Endothelial cell of umbilical vein (primary cell): Measurements from ENCODE around the gene MECR.

Source experiments
- EZH2 ChIP-seq: IDR thresholded peaks from 2 replicates; pipeline ENCODE4 v1.6.1; 2012; ENCODE audit warnings: borderline replicate concordance, low read depth, mild to moderate bottlenecking, moderate library complexity, low read length, inconsistent platforms; ENCODE audit not compliant: severe bottlenecking
- JUN ChIP-seq: IDR thresholded peaks from 2 replicates; pipeline ENCODE4 v1.6.1; 2011; ENCODE audit warnings: borderline replicate concordance, low read depth; ENCODE audit not compliant: insufficient read length, insufficient read depth
- POLR2A ChIP-seq: IDR thresholded peaks from 2 replicates; pipeline ENCODE4 v1.6.1; 2012; ENCODE audit warnings: low read depth, mild to moderate bottlenecking, control low read depth, low read length
- POLR2AphosphoS5 ChIP-seq: IDR thresholded peaks from 2 replicates; pipeline ENCODE4 v1.6.1; 2012; ENCODE audit warnings: low read depth, mild to moderate bottlenecking, control low read depth, low read length, moderate library complexity; ENCODE audit not compliant: insufficient read depth
- TF ChIP-seq, protein P1 (sequence below), 2 donors: IDR thresholded peaks; 1 replicate in 1 of 2; 2 replicates in 1 of 2; pipeline ENCODE4 v1.5.1; 2011; ENCODE audit warnings: low read length in 2 of 2, mild to moderate bottlenecking in 2 of 2, moderate library complexity in 2 of 2, control low read depth in 1 of 2, inconsistent platforms in 1 of 2, low read depth in 1 of 2; ENCODE audit not compliant: insufficient read depth in 1 of 2; ENCODE audit errors: extremely low read depth in 1 of 2

DNA sequence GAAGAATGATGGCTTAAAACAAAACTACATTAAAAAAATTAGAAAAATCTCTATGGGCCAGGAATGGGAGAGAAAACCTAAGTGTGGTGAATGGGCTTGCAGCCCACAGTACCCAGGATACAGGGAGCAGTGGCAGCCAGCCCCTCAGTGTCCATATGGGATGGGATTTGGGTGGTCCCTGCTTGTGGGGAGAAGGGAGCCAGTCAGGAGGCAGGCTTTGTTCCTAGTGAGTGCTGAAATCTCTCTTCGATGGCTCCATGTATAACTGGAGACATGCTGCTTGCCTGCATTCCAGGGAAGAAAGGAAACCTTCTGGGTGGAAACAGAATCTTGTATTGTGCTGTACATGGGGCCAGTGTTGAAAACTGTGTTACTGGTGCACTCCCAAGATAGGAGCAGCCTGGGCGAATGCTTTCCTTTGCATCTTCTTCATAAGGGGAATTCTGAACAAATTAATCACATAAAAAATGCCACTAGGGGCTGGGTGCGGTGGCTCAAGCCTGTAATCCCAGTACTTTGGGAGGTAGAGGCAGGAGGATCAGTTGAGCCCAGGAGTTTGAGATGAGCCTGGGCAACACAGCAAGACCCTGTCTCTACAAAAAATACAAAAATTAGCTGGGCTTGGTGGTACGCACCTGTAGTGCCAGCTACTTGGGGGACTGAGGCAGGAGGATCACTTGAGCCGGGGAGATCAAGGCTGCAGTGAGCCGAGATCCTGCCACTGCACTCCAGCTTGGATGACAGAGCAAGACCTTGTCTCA lies 41.6 kb upstream of the MECR start:
- no peak for TF ChIP-seq POLR2A
- no peak for TF ChIP-seq EZH2
- TF ChIP-seq, protein P1, sequence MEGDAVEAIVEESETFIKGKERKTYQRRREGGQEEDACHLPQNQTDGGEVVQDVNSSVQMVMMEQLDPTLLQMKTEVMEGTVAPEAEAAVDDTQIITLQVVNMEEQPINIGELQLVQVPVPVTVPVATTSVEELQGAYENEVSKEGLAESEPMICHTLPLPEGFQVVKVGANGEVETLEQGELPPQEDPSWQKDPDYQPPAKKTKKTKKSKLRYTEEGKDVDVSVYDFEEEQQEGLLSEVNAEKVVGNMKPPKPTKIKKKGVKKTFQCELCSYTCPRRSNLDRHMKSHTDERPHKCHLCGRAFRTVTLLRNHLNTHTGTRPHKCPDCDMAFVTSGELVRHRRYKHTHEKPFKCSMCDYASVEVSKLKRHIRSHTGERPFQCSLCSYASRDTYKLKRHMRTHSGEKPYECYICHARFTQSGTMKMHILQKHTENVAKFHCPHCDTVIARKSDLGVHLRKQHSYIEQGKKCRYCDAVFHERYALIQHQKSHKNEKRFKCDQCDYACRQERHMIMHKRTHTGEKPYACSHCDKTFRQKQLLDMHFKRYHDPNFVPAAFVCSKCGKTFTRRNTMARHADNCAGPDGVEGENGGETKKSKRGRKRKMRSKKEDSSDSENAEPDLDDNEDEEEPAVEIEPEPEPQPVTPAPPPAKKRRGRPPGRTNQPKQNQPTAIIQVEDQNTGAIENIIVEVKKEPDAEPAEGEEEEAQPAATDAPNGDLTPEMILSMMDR (IDR thresholded peaks at IDR 0.05; ENCODE audit: extremely low read depth in 1 of 2, insufficient read depth in 1 of 2, low read depth in 1 of 2, low read length in 2 of 2) = no peak
- no peak for TF ChIP-seq POLR2AphosphoS5
- TF ChIP-seq JUN = no peak
